Vagina (tissue), 2 donors: ENCODE measurements around the gene ATP7B. TPM values are rescaled to one million over a fixed set of nuclear protein-coding genes. Genes with fewer than 3 reads are reported as not detected.

Experiments
- DNase-seq, 2 donors: peaks; one replicate each; pipeline ENCODE4 v3.0.0-alpha.2; 2017; ENCODE audit errors: extremely low spot score in 2 of 2
- H3K27ac ChIP-seq: fragments of 200-600 bp; sonication (generic); one replicate; pipeline ENCODE4 v1.5.1; 2019
- H3K27me3 ChIP-seq: fragments of 200-600 bp; sonication (generic); one replicate; pipeline ENCODE4 v1.5.1; 2019
- H3K36me3 ChIP-seq, 2 donors: fragments of 200-600 bp; sonication (generic); one replicate each; pipeline ENCODE4 v1.5.1; 2017 to 2019
- H3K4me1 ChIP-seq: fragments of 200-600 bp; sonication (generic); one replicate; pipeline ENCODE4 v1.5.1; 2019
- H3K4me3 ChIP-seq, 2 donors: fragments of 200-600 bp; sonication (generic); 1 replicate in 1 of 2; 2 replicates in 1 of 2; pipeline ENCODE4 v1.5.1; 2016 to 2019
- H3K9me3 ChIP-seq: fragments of 200-600 bp; sonication (generic); one replicate; pipeline ENCODE4 v1.5.1; 2019
- CTCF ChIP-seq, 3 experiments: fragments of 450-650 bp in 2 of 3; fragments of 200-600 bp in 1 of 3; sonication (generic) in 1 of 3; IDR thresholded peaks; one replicate each; pipeline ENCODE4 v1.5.1; 2017 to 2019; ENCODE audit warnings: antibody characterized with exemption in 3 of 3, mild to moderate bottlenecking in 2 of 3, moderate library complexity in 2 of 3
- POLR2A ChIP-seq, 2 donors: fragments of 450-650 bp; IDR thresholded peaks; one replicate each; pipeline ENCODE4 v1.6.1; 2017; ENCODE audit warnings: antibody characterized with exemption in 2 of 2, mild to moderate bottlenecking in 2 of 2, moderate library complexity in 2 of 2
- POLR2AphosphoS5 ChIP-seq, 2 donors: sonication (generic); formaldehyde crosslinking; IDR thresholded peaks; one replicate each; pipeline ENCODE4 v1.9.0; 2017; ENCODE audit warnings: antibody characterized with exemption in 2 of 2, mild to moderate bottlenecking in 2 of 2, low read depth in 1 of 2; ENCODE audit not compliant: insufficient read depth in 1 of 2
- intact Hi-C: fragments of 100-400 bp; cut with DNase I; formaldehyde crosslinking; loops from one replicate; pipeline ENCODE4 v1.15.1; 2023
- total RNA-seq: library from RNA; depleted of rRNA; stranded (reverse); fragments of >200 nt; gene quantifications from one replicate; pipeline ENCODE4 v1.2.3, GENCODE V29; 2016

Gene ATP7B
- total RNA-seq, 1 donor from 2014 or later = 2.5 TPM

GRCh38 chr13:51925865-51926527 is 85.3 kb downstream of the ATP7B start:
- TF ChIP-seq CTCF (IDR thresholded peaks at IDR 0.05) (no peak), POLR2AphosphoS5 (IDR thresholded peaks at IDR 0.05; ENCODE audit: insufficient read depth in 1 of 2, low read depth in 1 of 2) (no peak), POLR2A (IDR thresholded peaks at IDR 0.05) (no peak)
- DNase-seq = no peak

GRCh38 chr13:51924756-51925544 is 86.3 kb downstream of the ATP7B start:
- no peaks in the 10 kb centered on the region for H3K27me3 ChIP-seq
- intact Hi-C loops = no loop called here
- H3K4me3 ChIP-seq = no peak overlapping the region
- H3K36me3 ChIP-seq = no peaks in the 10 kb centered on the region
- H3K4me1 ChIP-seq = no peaks in the 10 kb centered on the region
- no peaks in the 10 kb centered on the region for H3K9me3 ChIP-seq
- no peak overlapping the region for H3K27ac ChIP-seq
- TF ChIP-seq POLR2A (IDR thresholded peaks at IDR 0.05) (no peak), CTCF (IDR thresholded peaks at IDR 0.05) (no peak), POLR2AphosphoS5 (IDR thresholded peaks at IDR 0.05; ENCODE audit: insufficient read depth in 1 of 2, low read depth in 1 of 2) (no peak)
- DNase-seq = no peak

More at GRCh38 chr13:51925865-51926527, 85.3 kb downstream of the ATP7B start:
- no peaks in the 10 kb centered on the region for H3K27me3 ChIP-seq
- no peaks in the 10 kb centered on the region for H3K36me3 ChIP-seq
- H3K9me3 ChIP-seq = no peaks in the 10 kb centered on the region
- intact Hi-C loops = no loop called here
- no peaks in the 10 kb centered on the region for H3K4me1 ChIP-seq
- no peak overlapping the region for H3K27ac ChIP-seq
- H3K4me3 ChIP-seq = no peak overlapping the region

DNA sequence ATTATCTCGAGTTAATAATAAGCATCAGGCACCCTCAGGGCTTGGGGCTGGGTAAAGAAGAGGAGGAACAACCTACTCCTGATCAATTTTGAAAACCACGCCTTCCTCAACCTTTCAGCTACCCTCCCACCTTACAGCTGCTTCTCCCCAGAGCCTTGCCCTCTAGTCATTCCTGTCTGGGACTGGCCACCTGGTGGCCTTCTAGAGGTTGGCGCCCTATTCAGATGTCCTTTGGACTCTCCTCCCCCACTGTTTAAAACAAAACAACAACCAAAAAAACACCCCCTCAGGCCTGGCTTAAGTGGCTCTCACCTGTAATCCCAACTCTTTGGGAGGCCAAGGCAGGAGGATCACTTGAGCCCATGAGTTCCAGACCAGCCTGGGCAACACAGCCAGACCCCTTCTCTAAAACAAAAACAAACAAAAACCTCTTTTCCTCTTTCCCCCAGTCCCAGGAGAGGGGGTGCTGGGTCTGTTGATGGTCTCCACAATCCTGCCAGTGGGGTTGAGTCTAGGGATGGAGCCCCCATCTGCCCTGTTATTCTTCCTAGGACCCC is 87.2 kb downstream of the ATP7B start:
- no peak overlapping the region for H3K27ac ChIP-seq
- H3K36me3 ChIP-seq = no peaks in the 10 kb centered on the region
- TF ChIP-seq POLR2AphosphoS5 (IDR thresholded peaks at IDR 0.05; ENCODE audit: insufficient read depth in 1 of 2, low read depth in 1 of 2) = no peak
- TF ChIP-seq CTCF (IDR thresholded peaks at IDR 0.05) = no peak
- TF ChIP-seq POLR2A (IDR thresholded peaks at IDR 0.05) = no peak
- no peaks in the 10 kb centered on the region for H3K4me1 ChIP-seq
- intact Hi-C loops = no loop called here
- no peaks in the 10 kb centered on the region for H3K9me3 ChIP-seq
- no peak overlapping the region for H3K4me3 ChIP-seq
- H3K27me3 ChIP-seq = no peaks in the 10 kb centered on the region
- DNase-seq = peak; percentile 47 to 52

DNA sequence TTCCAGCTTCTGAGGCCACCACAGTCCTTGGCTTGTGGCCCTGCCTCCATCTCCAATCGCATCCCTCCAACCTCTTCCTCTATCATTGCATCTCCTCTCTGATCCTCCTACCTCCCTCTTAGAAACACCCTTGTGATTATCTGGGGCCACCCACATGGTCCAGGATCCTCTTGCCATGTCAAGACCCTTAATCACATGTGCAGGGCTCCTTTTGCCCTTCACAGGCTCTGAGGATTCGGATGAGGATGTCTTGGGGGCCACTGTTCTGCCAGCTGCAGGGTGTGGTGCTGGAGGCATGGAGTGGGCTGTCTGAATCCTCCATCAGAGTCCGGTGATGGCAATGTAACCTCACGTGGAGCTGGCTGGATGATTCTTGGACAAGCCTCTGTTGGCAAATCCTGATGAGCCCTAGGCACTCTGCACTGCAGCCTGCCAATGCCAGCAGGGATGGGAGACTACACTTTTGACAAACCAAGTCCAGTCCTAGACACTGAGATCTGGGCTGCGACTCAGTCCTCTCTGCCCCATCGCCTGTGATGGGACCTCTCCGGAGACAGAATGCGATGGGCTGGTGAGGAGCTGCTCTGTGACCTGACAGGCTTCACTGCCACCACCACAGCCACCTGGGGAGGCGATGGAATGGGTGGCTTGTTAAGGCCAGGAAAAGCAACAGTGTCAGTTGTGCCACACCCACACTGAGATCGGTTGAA is 88.3 kb downstream of the ATP7B start:
- H3K4me3 ChIP-seq = no peak overlapping the region
- intact Hi-C loops = no loop called here
- TF ChIP-seq POLR2A (IDR thresholded peaks at IDR 0.05) = no peak
- no peak for TF ChIP-seq POLR2AphosphoS5 (IDR thresholded peaks at IDR 0.05; ENCODE audit: insufficient read depth in 1 of 2, low read depth in 1 of 2)
- no peak for TF ChIP-seq CTCF (IDR thresholded peaks at IDR 0.05)
- H3K36me3 ChIP-seq = no peaks in the 10 kb centered on the region
- H3K4me1 ChIP-seq = no peaks in the 10 kb centered on the region
- no peaks in the 10 kb centered on the region for H3K27me3 ChIP-seq
- peak; percentile 70 to 79 for DNase-seq
- H3K27ac ChIP-seq = no peak overlapping the region
- H3K9me3 ChIP-seq = no peaks in the 10 kb centered on the region
